Kidney (tissue), 14 donors: ENCODE results near the gene TCF12. TPM values are rescaled to one million over a fixed set of nuclear protein-coding genes. Genes with fewer than 3 reads are reported as not detected.

Experiments
- DNase-seq, 5 donors: peaks; one replicate each; pipeline ENCODE4 v3.0.0-alpha.2; 2013 to 2020
- FAIRE-seq: peaks from 2 replicates; lab custom pipeline; 2012; peaks lifted over from hg19 to GRCh38; lab: Jason Lieb, UNC
- H3K27ac ChIP-seq, 2 donors: one replicate each; pipeline ENCODE4 v1.7.0; 2013; ENCODE audit warnings: low read depth in 2 of 2, low read length in 2 of 2, inconsistent platforms in 1 of 2
- H3K27me3 ChIP-seq: one replicate; pipeline ENCODE4 v1.7.1; 2013; ENCODE audit warnings: low read length, inconsistent platforms; ENCODE audit not compliant: control insufficient read depth, insufficient read depth
- H3K36me3 ChIP-seq, 3 donors: one replicate each; pipeline versions ENCODE4 v1.7.0 to v1.7.1; 2013; ENCODE audit warnings: low read length in 3 of 3, control low read depth in 1 of 3, inconsistent platforms in 1 of 3; ENCODE audit not compliant: insufficient read depth in 3 of 3, control insufficient read depth in 2 of 3
- H3K4me1 ChIP-seq, 3 donors: one replicate each; pipeline versions ENCODE4 v1.7.0 to v1.7.1; 2013; ENCODE audit warnings: low read length in 3 of 3, inconsistent platforms in 1 of 3, low read depth in 1 of 3; ENCODE audit not compliant: control insufficient read depth in 2 of 3, insufficient read depth in 2 of 3
- H3K4me3 ChIP-seq, 3 donors: one replicate each; pipeline versions ENCODE4 v1.7.0 to v1.8.1; 2013; ENCODE audit warnings: low read length in 3 of 3, control low read depth in 1 of 3, inconsistent platforms in 1 of 3
- H3K9ac ChIP-seq, 3 donors: one replicate each; pipeline versions ENCODE4 v1.7.0 to v1.7.1; 2013; ENCODE audit warnings: low read length in 3 of 3, control low read depth in 1 of 3, inconsistent platforms in 1 of 3
- H3K9me3 ChIP-seq, 3 donors: one replicate each; pipeline versions ENCODE4 v1.7.0 to v1.7.1; 2013; ENCODE audit warnings: low read length in 3 of 3, control low read depth in 1 of 3, inconsistent platforms in 1 of 3; ENCODE audit not compliant: control insufficient read depth in 2 of 3, insufficient read depth in 1 of 3
- CTCF ChIP-seq: IDR thresholded peaks from 3 replicates; pipeline ENCODE4 v1.5.1; 2012; ENCODE audit warnings: mild to moderate bottlenecking, moderate library complexity, borderline replicate concordance; ENCODE audit not compliant: insufficient read depth; ENCODE audit errors: extremely low read depth
- intact Hi-C: fragments of 100-400 bp; cut with DNase I; formaldehyde crosslinking; loops from one replicate; pipeline ENCODE4 v1.11.1; 2022
- polyA plus RNA-seq: library from polyadenylated mRNA; stranded (reverse); fragments of 350-450 nt; fragmentation: Illumina TruSeq; extraction: RNeasy Lipid Tissue Mini Kit (QIAGEN cat#74804); gene quantifications from one replicate; pipeline ENCODE4 v1.2.3, GENCODE V29; 2014; ENCODE audit warnings: low read depth, low replicate concordance; ENCODE audit not compliant: insufficient read depth
- total RNA-seq: library from RNA; stranded (reverse); fragmentation: NEBNext Ultra II Directional; extraction: Animal tissue kit (Norgen Biotek cat#: 25700); gene quantifications from one replicate; pipeline ENCODE4 v1.2.1, GENCODE V29; 2021
- donor health status: control.
- donor health status: control.
- donor health status: control.
- donor health status: control.
- donor health status: control.
- donor health status: DM: yes; HTN: yes; CAD: no.
- donor health status: Normal renal cell carcinoma (clear cell type).

TCF12 gene
- total and polyA plus RNA-seq, 2 donors from 2014 or later: 16.3 to 116 TPM

- DNase-seq (no peak), FAIRE-seq (no peak)
- H3K9me3 ChIP-seq: no peaks in the 10 kb centered on the region
- TF ChIP-seq CTCF: no peak
- no peak overlapping the region for H3K27ac ChIP-seq
- H3K27me3 ChIP-seq: no peaks in the 10 kb centered on the region
- no peaks in the 10 kb centered on the region for H3K36me3 ChIP-seq
- H3K9ac ChIP-seq: no peak overlapping the region
- no peak overlapping the region for H3K4me3 ChIP-seq
- intact Hi-C loops: loop anchor here (10.0 kb wide), 1 partner anchor 218 kb away; no protein-coding TSS in a partner anchor
- H3K4me1 ChIP-seq: peaks cover 5 to 35% (median 6%) of the 10 kb centered on the region in 3 donors
These were observed 68.8 kb downstream of the TCF12 start for GRCh38 chr15:56987286-56987685.

- no peak overlapping the region for H3K4me3 ChIP-seq
- FAIRE-seq (no peak), DNase-seq (no peak)
- no peak for TF ChIP-seq CTCF
- H3K9ac ChIP-seq: no peak overlapping the region
- peaks cover 5 to 28% (median 6%) of the 10 kb centered on the region in 3 donors for H3K4me1 ChIP-seq
- no peaks in the 10 kb centered on the region for H3K27me3 ChIP-seq
- no peaks in the 10 kb centered on the region for H3K36me3 ChIP-seq
- intact Hi-C loops: loop anchor here (10.0 kb wide), 1 partner anchor 217 kb away; no protein-coding TSS in a partner anchor
- H3K9me3 ChIP-seq: no peaks in the 10 kb centered on the region
- H3K27ac ChIP-seq: no peak overlapping the region
These were observed 69.8 kb downstream of the TCF12 start for GRCh38 chr15:56988219-56988618.

- FAIRE-seq: no peak
- TF ChIP-seq CTCF: no peak
- H3K27me3 ChIP-seq: no peaks in the 10 kb centered on the region
- DNase-seq: peak in 2 of 5 donors; percentile 9 to 40
- no peaks in the 10 kb centered on the region for H3K9me3 ChIP-seq
- no peak overlapping the region for H3K4me3 ChIP-seq
- no peak overlapping the region for H3K9ac ChIP-seq
- H3K27ac ChIP-seq: peak overlapping the region in 1 of 2 donors; percentile 19
- no peaks in the 10 kb centered on the region for H3K36me3 ChIP-seq
- H3K4me1 ChIP-seq: peaks cover 5 to 26% (median 6%) of the 10 kb centered on the region in 3 donors
- intact Hi-C loops: loop anchor here (10.0 kb wide), 1 partner anchor 215 kb away; no protein-coding TSS in a partner anchor
These were observed 71.0 kb downstream of the TCF12 start for GRCh38 chr15:56989411-56989924.

GRCh38 chr15:56991017-56991416, 72.6 kb downstream of the TCF12 start:
- H3K9me3 ChIP-seq: no peaks in the 10 kb centered on the region
- FAIRE-seq (no peak), DNase-seq (no peak)
- no peak for TF ChIP-seq CTCF
- H3K4me1 ChIP-seq: peaks cover 5 to 12% (median 6%) of the 10 kb centered on the region in 3 donors
- intact Hi-C loops: no loop called here
- no peaks in the 10 kb centered on the region for H3K27me3 ChIP-seq
- H3K36me3 ChIP-seq: no peaks in the 10 kb centered on the region
- H3K4me3 ChIP-seq: no peak overlapping the region
- no peak overlapping the region for H3K9ac ChIP-seq
- H3K27ac ChIP-seq: no peak overlapping the region
